Umbilical cord (tissue), 2 donors: ENCODE data around the gene ABCC6. TPM values are rescaled to one million over a fixed set of nuclear protein-coding genes. Genes with fewer than 3 reads are reported as not detected.
"Not testable (repeated sequence)": the region's sequence is repeated elsewhere in the genome, so short reads cannot be mapped to it uniquely, and the experiment has no call there.

Experiments
- DNase-seq: peaks from one replicate; pipeline ENCODE4 v3.0.0-alpha.2; 2015; ENCODE audit warnings: low spot score
- total RNA-seq: library from RNA; depleted of rRNA; stranded (reverse); fragments of >200 nt; gene quantifications from one replicate; pipeline ENCODE4 v1.2.3, GENCODE V29; 2014; ENCODE audit warnings: low replicate concordance; ENCODE audit not compliant: insufficient read depth

The ABCC6 gene
- total RNA-seq, 1 donor from 2014 or later: 0.96 TPM

GRCh38 chr16:16190546-16190945, 32.7 kb downstream of the ABCC6 start:
- no peak for DNase-seq

GRCh38 chr16:16189842-16190241, 33.5 kb downstream of the ABCC6 start:
- no peak for DNase-seq

- no peak for DNase-seq
Measured at GRCh38 chr16:16188827-16189226, 34.5 kb downstream of the ABCC6 start.

GRCh38 chr16:16186820-16187219, 36.5 kb downstream of the ABCC6 start:
- DNase-seq: no peak

- no peak for DNase-seq
Measured at GRCh38 chr16:16185095-16185494, 38.2 kb downstream of the ABCC6 start.

- no peak for DNase-seq
Measured at GRCh38 chr16:16184594-16184993, 38.7 kb downstream of the ABCC6 start.

GRCh38 chr16:16183562-16183961, 39.7 kb downstream of the ABCC6 start:
- DNase-seq: no peak

- no peak for DNase-seq
Measured at GRCh38 chr16:16182918-16183317, 40.4 kb downstream of the ABCC6 start.

GRCh38 chr16:16181748-16182147, 41.5 kb downstream of the ABCC6 start:
- DNase-seq: not testable (repeated sequence)

- DNase-seq: no peak
Measured at GRCh38 chr16:16178455-16179162, 44.7 kb downstream of the ABCC6 start.

GRCh38 chr16:16176328-16176727, 47.0 kb downstream of the ABCC6 start:
- no peak for DNase-seq

GRCh38 chr16:16175296-16175695, 48.0 kb downstream of the ABCC6 start:
- DNase-seq: peak; percentile 68

GRCh38 chr16:16172991-16173390, 50.3 kb downstream of the ABCC6 start:
- no peak for DNase-seq

GRCh38 chr16:16171332-16171919, 51.9 kb downstream of the ABCC6 start:
- no peak for DNase-seq

GRCh38 chr16:16169615-16170014, 53.7 kb downstream of the ABCC6 start:
- DNase-seq: no peak

- DNase-seq: no peak
Measured at GRCh38 chr16:16168431-16168830, 54.9 kb downstream of the ABCC6 start.

GRCh38 chr16:16167927-16168326, 55.4 kb downstream of the ABCC6 start:
- DNase-seq: no peak

GRCh38 chr16:16166949-16167348, 56.3 kb downstream of the ABCC6 start:
- DNase-seq: no peak

GRCh38 chr16:16166085-16166484, 57.2 kb downstream of the ABCC6 start:
- DNase-seq: no peak

- no peak for DNase-seq
Measured at GRCh38 chr16:16164243-16164642, 59.1 kb downstream of the ABCC6 start.

- no peak for DNase-seq
Measured at GRCh38 chr16:16163571-16163970, 59.7 kb downstream of the ABCC6 start.

GRCh38 chr16:16163109-16163508, 60.2 kb downstream of the ABCC6 start:
- no peak for DNase-seq

GRCh38 chr16:16162591-16162990, 60.7 kb downstream of the ABCC6 start:
- no peak for DNase-seq

- not testable (repeated sequence) for DNase-seq
Measured at GRCh38 chr16:16161840-16162239, 61.5 kb downstream of the ABCC6 start.
